NCI-H1930 (cell line): Measurements from ENCODE around the gene ANXA4.
"Not testable (repeated sequence)": the region's sequence is repeated elsewhere in the genome, so short reads cannot be mapped to it uniquely, and the experiment has no call there.

ENCODE experiments used
- DNase-seq, 2 experiments: peaks; one replicate each; lab custom pipeline; 2025; lab: John Stamatoyannopoulos, UW

Gene ANXA4

GRCh38 chr2:69804416-69804815 lies 62.5 kb downstream of the ANXA4 start:
- no peak for DNase-seq

DNA sequence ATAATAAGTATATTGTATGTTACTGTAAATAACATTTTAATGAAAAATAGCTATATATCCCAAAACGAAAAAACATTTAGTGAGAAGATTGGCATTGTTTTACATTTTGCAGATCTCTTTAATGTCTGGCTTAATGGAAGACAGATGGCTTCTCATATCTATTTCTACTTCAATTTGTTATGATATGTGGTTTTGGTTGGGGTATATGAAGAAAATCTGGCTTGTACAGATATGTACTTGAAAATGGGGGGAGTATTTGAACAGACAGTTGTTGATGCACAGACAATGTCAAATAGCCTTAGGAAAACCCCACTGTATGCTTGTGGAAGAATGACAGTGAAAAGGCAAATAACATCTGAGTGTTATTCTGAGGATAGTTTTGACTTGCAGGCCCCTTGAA lies 64.0 kb downstream of the ANXA4 start:
- no peak for DNase-seq

GRCh38 chr2:69807821-69808540 lies 66.0 kb downstream of the ANXA4 start:
- peak in 1 of 2 experiments; percentile 81 for DNase-seq

- no peak for DNase-seq
Observed at GRCh38 chr2:69810550-69810949, 68.6 kb downstream of the ANXA4 start.

DNA sequence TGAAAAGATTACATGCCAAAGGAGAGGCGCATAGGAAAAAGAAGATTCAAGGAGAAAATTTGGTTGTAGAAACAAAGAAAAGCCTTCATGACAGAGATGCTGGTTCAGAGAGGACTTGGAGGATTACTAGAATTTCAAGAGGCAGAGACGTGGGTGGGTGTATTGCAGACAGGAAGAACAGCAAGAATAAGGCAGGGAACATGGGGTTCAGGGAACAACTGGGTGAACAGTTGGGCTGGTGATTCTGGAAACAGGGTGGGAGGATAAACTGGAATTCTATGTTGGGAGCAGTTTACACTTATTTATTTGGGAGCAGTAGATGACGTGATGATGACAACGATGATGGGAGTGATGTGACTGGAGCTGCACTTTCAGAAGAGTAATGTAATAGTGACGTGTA lies 69.1 kb downstream of the ANXA4 start:
- DNase-seq, result no peak

GRCh38 chr2:69811591-69811990 lies 69.7 kb downstream of the ANXA4 start:
- no peak for DNase-seq

DNA sequence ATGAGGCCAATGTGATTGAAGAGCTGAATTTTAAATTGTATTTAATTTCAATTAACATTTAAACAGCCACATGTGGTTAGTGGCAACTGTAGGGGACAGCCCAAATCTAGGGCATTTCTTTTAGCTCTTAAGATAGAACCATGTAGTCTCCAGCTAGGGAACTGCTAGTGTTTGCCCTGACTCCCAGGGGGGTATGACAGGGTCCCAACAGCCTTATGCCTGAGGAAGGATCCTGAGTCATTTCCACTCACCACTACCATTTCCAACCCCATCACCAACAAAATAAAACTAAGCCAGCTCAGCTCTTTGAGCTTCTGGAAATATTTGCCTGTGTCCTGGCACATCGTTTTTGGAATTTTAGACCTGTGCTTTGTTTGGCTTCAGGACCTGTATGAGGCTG lies 73.8 kb downstream of the ANXA4 start:
- DNase-seq, result no peak

- DNase-seq, result peak; percentile 50 to 77
Observed at GRCh38 chr2:69816923-69817542, 75.1 kb downstream of the ANXA4 start.

DNA sequence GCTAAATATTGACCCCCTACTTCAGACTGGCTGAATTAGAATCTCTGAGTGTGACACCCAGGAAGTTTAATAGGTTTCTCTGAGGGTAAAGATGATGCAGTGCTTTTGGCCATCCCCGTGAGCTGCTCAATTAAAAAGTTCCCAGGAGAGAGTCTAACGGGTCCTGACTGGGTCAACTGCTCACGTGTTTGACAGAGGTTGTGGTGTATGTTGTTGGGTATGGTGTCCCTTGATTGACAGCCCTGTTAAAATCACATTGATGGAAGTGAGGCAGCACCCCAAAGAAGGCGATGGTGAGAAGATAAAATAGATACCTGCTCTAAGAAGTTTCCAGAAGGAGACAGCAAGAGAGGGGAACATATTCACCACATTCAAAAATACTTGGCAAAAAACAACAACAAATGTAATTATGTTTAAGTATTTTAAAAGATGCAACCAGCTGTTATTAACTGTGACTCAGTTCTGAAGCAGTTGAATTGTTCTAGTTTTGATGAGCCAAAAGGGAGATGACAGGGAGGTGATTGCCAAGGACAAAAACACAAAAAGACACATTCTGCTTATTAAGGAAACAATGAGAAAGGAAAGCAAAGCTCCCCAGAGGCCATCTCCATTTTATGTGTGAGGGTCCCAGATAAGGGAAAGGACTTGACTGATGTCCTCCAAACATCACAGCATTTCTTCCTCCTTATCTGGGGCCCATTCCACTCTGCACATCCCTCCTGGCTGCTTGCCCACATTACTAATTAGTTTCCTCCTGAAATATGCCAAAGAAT lies 76.0 kb downstream of the ANXA4 start:
- no peak for DNase-seq

- no peak for DNase-seq
Observed at GRCh38 chr2:69827796-69828540, 86.0 kb downstream of the ANXA4 start.

GRCh38 chr2:69828938-69829255 lies 87.0 kb downstream of the ANXA4 start:
- DNase-seq, result no peak

DNA sequence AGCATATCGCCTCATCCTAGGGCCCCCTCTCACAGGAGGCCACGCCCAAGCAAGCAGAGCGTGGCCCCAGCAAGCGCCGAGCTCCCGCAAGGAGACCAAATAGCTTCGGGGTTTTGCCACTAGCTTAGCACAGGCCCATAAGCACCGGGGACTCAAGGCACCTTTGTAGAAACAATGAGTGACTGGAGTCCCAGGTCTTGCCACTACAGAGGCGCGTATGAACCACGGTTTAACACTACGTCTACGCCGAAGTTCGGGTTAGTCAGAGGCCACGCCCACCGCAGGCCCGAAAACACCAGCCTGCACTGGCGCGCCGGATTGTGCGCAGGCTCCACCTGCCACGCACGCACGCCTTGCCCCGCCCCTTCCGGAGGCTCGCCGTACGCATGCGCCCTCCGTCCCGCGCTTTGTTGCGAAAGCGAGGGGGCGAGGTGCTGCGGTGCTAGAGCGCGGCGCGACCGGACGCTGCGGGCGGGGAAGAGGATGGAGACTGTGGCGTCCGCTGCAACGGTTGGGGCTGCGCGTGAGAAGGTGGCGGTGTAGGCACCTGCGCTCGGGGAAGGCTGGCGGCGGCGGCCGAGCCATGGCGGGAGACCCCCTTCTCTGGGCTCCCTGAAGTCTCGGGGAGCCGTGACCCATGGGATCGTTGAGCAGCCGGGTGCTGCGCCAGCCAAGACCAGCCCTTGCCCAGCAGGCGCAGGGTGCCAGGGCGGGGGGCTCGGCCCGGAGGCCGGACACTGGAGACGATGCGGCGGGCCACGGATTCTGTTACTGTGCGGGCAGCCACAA lies 87.5 kb downstream of the ANXA4 start, which contains the start of gene GMCL1:
Gene GMCL1 (plus strand): TSS at position 405 of the 789 bp plus-strand sequence. CDS start 233 bp downstream, at position 638.
- DNase-seq, result peak; percentile 95 to 97

DNA sequence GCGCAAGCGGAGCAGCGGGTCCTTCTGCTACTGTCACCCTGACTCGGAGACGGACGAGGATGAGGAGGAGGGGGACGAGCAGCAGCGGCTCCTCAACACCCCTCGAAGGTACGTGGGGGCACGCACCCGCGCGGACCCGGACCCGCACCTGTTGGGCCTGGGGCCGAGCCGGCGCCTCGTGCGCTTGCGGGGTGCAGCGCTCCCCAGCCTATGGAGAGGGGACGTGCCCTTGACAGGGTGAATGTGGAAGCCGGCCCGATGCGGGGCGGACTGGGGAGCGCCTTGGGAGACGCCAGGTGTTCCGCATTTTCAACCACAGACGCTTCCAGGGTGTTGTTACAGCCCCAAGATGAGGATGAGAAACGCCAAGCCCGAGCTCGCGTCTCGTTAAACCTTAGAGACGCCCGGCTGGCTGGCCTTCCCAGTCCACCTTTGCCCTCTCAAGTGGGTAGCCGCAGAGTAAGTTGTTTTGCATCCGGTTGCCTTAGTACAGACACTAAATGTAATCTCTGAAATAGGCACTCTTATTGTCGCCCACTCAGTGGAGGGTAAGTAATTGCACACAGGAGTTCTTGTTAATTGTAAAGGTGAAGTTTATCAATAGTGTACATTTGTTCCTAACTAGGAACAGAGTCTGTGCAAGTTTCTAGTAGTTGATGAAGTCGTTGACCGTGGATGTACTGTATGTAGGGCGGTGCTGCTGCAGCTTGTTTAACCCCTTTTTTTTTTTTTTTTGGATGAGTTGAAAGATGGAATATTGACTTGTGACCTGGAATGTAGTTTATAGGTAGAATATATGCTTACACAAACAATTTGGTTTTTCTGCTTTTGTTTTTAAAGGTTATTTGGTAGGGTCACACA lies 88.3 kb downstream of the ANXA4 start:
- DNase-seq, result peak in 1 of 2 experiments; percentile 18

- not testable (repeated sequence) for DNase-seq
Observed at GRCh38 chr2:69830906-69831241, 88.9 kb downstream of the ANXA4 start.

DNA sequence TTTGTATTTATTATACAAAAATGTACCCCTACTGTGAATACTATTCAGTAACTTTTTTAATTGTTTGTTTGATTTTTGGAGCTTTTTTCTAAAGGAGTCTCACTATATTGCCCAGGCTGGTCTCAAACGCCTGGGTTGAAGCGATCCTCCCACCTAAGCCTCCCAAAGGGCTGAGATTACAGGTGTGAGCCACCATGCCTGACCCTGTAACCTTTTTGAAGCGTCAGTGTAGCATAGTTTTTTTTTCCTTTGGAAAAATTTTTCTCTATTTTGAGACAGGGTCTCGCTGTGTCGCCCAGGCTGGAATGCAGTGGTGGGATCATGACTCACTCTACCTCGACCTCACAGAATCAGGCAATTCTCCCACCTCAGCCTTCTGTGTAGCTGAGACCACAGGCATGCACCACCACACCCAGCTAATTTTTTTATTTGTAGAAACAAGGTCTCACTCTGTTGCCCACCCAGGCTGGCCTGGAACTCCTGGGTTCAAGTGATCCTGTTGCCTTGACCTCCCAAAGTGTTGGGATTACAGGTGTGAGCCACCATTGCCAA lies 89.5 kb downstream of the ANXA4 start:
- no peak for DNase-seq

GRCh38 chr2:69833752-69834151 lies 91.8 kb downstream of the ANXA4 start:
- no peak for DNase-seq

- DNase-seq, result no peak
Observed at GRCh38 chr2:69835666-69836065, 93.7 kb downstream of the ANXA4 start.

DNA sequence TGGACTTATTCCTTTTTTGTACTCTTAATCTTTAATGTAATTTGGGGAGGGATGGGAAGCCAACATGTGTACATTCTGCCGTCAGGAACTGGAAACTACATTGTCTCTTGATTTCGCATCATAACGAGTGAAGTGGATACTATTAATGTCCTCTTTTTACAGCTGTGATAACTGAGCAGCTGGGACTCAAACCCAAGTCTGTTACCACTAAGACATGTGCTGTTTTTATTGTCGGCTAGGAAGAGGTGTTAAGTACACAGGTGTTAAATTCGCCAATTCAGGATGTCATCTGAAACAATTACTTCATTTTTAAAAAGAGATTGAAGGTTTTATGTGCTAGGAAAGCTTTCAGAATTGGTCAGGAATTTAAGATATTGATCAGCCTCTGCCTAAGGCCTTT lies 94.4 kb downstream of the ANXA4 start:
- DNase-seq, result no peak

GRCh38 chr2:69837533-69837932 lies 95.6 kb downstream of the ANXA4 start:
- DNase-seq, result no peak

GRCh38 chr2:69843993-69844392 lies 102.1 kb downstream of the ANXA4 start:
- no peak for DNase-seq
